HG03439 (cell line): ENCODE results near the gene TMEM87B.

Experiments used
- ATAC-seq: cut with Tn5 transposase; IDR thresholded peaks from one replicate; pipeline ENCODE4 v1.9.1; 2021; ENCODE audit warnings: mild to moderate bottlenecking, moderate library complexity; ENCODE audit not compliant: unreplicated experiment

Gene TMEM87B

GRCh38 chr2:112149194-112149593, 94.1 kb downstream of the TMEM87B start:
- ATAC-seq: no peak

GRCh38 chr2:112149866-112150435, 94.9 kb downstream of the TMEM87B start:
- no peak for ATAC-seq

DNA sequence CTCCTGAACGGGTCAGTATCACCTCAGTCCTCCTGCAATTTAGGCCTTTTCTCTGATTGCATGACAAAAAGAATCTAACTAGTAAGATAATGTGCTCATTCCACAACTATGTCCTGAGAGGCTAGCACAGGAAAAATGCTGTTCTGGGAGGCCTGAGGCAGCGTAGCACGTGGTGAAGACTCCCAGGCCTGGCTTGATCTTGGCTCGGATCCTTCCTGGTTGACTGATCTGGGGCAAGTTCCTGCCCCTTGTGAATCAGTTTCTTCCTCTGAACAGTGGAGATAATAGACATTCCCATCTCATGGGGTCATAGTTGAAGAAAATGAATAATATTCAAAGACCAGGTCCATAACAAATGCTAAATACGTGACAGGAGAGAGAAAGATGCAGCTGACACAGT, 95.4 kb downstream of the TMEM87B start:
- ATAC-seq: no peak

GRCh38 chr2:112150851-112151250, 95.8 kb downstream of the TMEM87B start:
- ATAC-seq: no peak

- ATAC-seq: no peak
Observed at GRCh38 chr2:112151271-112151670, 96.2 kb downstream of the TMEM87B start.

- no peak for ATAC-seq
Observed at GRCh38 chr2:112151701-112152440, 96.8 kb downstream of the TMEM87B start.

DNA sequence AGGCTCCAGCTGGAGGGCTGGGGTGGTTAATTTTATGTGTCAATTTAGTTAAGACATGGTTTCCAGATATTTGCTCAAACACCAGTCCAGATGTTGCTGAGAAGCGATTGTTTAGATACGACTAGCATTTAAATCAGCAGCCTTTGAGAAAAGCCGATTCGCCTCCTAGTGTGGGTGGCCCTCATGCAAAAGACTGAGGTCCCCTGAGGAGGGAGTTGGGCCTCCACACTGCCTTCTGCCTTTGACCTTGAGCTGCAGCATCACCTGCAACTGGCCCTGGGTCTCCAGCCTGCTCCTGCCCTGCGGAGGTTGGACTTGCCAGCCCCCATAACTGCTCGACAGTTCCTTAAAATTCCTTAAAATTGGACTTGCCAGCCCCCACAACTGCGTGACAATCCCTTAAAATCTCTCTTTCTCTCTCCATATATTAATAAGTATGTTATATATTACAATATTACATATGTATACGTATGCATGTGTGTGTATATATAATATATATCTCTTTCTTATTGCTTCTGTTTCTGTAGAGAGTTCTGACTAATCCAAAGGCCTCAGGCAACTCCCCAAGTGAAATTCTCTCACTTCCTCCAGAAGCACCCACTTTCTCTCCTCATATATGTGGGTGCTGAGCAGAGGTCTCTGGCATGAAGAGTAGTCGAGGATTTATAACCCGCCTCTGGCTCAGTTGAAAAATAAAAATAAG, 97.6 kb downstream of the TMEM87B start:
- no peak for ATAC-seq

DNA sequence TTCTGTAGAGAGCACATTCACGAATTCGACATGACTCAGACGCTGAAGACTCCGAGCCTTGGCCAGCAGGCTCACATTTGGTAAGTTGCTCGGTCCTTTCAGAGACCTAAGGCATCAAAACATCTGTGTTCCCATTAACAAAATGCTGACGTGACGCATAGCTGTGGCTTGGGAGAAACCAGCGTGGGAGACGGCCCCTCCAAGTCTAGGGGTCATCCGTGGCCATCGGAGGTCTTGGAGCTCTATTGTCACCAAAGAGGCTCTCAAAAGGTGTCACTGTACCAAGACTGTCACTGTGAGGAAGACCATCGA, 98.1 kb downstream of the TMEM87B start:
- ATAC-seq: no peak

DNA sequence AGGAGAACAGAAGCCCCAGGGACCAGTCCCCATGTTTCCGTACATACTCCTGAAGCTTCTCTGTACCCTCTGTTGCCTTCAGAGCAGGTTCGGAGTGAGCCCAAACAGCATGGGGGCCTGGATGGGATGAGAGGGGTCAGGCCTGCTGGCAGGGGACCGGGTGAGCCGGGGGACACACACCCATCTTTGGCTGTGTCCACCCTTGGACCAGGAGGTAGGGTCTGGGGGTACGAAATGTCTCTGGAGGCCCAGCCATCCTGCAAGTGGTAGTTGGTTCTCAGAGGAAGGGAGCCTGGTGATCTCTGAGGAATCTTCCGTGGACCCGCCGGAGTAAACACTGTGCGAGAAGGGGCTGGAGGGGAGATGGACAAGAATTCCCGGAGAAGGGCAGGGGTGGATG, 98.4 kb downstream of the TMEM87B start:
- ATAC-seq: no peak

DNA sequence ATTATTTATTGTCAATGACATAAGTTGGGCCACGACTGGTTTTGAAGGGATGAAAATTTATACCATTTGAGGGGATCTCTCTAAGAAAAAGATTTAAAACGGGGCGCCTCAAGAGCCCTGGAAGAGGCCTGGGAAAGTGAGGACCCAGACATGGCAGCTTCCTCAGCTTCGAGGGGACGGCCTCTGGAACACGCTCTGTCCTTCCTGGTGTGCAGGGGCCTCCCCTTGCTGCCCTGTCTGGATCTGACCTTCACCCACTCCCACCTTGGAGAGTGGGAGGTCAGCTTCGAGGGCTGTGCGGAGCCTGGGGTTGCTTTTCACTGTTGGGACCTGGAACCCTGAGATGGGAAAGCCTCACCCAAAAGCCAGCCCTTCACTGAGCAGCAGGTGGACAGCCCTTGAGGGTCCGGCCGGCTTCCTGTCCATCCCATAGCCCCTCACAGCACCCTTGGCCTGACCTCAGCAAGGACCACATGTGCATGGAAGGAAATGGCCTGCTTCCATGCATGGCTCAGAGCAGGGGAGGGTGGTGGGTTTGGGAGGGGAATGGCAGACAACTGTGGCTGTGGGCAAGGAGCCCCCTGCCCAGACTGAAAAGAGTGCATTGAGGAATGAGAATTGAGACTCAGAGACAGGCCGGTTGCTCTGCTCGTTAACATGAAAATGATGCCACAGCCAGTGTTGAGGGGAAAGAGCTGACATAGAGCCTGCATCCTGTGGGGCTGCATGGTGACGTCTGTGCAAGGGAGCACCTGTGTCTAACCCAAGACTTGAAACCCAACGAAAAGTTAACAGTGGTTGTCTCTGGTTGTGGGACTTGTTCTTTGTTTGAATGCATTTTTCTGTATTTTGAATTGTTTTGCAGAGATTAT, 99.4 kb downstream of the TMEM87B start:
- ATAC-seq: no peak

- ATAC-seq: no peak
Observed at GRCh38 chr2:112155331-112156151, 100.5 kb downstream of the TMEM87B start.

GRCh38 chr2:112156152-112156986, 101.3 kb downstream of the TMEM87B start:
- no peak for ATAC-seq

GRCh38 chr2:112157472-112157871, 102.4 kb downstream of the TMEM87B start:
- ATAC-seq: no peak

DNA sequence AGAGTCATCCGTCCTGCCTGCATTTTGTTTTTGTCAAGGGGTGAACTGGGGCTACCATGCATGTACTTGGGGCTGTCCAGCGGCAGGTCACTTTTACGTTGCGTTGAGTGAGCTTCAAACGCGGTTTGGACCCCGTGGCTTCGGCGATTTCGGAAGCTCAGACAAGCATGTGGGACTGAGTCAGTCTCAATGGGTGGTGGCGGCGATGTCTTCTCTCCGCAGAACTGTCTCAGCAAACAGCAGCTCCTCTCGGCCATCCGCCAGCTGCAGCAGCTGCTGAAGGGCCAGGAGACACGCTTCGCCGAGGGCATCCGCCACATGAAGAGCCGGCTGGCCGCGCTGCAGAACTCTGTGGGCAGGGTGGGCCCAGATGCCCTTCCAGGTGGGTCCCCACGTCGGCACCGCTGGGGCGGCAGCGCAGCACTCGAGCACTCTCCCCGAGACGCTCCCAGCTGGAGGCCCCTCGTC, 104.4 kb downstream of the TMEM87B start:
- ATAC-seq: no peak

GRCh38 chr2:112160283-112161250, 105.5 kb downstream of the TMEM87B start:
- no peak for ATAC-seq

- ATAC-seq: no peak
Observed at GRCh38 chr2:112161431-112162145, 106.5 kb downstream of the TMEM87B start.

- ATAC-seq: no peak
Observed at GRCh38 chr2:112162341-112162740, 107.3 kb downstream of the TMEM87B start.

- no peak for ATAC-seq
Observed at GRCh38 chr2:112162956-112163355, 107.9 kb downstream of the TMEM87B start.
